ENCODE measurements around the gene NKX1-1. TPM values are rescaled to one million over a fixed set of nuclear protein-coding genes. Genes with fewer than 3 reads are reported as not detected.

Gene NKX1-1
- total RNA-seq, 6 donors from 2014 or later = not detected

GRCh38 chr4:1402516-1403091 is 3.6 kb downstream of the NKX1-1 start:
- WGBS, 2 donors = 4% methylated on average over 37 to 44 of the region's 69 CpGs
- ATAC-seq (ENCODE audit: low FRiP score in 2 of 2) (no peak), DNase-seq (peak in 1 of 2 donors; percentile 73)
- Histone ChIP-seq H3K4me1 (peaks cover 8 to 57% (median 26%) of the 10 kb centered on the region in 4 donors), H3K27ac (no peak overlapping the region), H3K27me3 (peaks cover 3 to 72% (median 44%) of the 10 kb centered on the region in 4 donors), H3K9me3 (no peaks in the 10 kb centered on the region), H3K4me3 (no peak overlapping the region), H3K36me3 (no peaks in the 10 kb centered on the region)
- TF ChIP-seq, protein P1, sequence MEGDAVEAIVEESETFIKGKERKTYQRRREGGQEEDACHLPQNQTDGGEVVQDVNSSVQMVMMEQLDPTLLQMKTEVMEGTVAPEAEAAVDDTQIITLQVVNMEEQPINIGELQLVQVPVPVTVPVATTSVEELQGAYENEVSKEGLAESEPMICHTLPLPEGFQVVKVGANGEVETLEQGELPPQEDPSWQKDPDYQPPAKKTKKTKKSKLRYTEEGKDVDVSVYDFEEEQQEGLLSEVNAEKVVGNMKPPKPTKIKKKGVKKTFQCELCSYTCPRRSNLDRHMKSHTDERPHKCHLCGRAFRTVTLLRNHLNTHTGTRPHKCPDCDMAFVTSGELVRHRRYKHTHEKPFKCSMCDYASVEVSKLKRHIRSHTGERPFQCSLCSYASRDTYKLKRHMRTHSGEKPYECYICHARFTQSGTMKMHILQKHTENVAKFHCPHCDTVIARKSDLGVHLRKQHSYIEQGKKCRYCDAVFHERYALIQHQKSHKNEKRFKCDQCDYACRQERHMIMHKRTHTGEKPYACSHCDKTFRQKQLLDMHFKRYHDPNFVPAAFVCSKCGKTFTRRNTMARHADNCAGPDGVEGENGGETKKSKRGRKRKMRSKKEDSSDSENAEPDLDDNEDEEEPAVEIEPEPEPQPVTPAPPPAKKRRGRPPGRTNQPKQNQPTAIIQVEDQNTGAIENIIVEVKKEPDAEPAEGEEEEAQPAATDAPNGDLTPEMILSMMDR (IDR thresholded peaks at IDR 0.05) = no peak

DNA sequence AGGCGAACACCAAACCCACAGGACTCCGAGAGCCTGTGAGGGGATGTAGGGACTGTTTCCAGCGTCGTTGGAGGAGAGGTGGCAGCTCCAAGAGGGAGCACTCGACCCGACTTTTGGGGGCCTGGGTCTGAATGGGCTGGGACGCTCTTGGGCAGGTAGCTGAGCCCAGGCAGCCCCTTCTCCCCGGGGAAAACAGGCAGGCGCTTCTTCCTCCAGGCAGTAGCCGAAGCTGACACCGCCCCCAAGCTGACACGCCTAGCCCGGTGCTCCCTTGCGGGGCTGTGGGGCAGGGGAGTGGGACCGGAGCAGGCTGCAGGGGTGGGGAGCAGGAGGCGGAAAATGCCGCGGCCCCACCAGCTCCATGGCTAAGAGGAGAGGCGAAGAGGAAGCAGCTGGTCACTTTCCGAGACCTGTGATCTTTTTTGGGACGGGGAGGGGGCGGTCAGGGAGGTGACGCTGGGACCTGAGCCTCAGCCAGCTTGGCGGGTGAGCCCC is 4.2 kb downstream of the NKX1-1 start:
- ATAC-seq (ENCODE audit: low FRiP score in 2 of 2) (no peak), DNase-seq (no peak)
- TF ChIP-seq POLR2AphosphoS5 (IDR thresholded peaks at IDR 0.05) (no peak), POLR2A (IDR thresholded peaks at IDR 0.05) (no peak), EP300 (IDR thresholded peaks at IDR 0.05) (no peak)
- TF ChIP-seq, protein P1 (IDR thresholded peaks at IDR 0.05) = no peak
- H3K4me1 ChIP-seq = peaks cover 8 to 52% (median 23%) of the 10 kb centered on the region in 4 donors
- WGBS, 2 donors = 9 to 18% methylated on average over 6 to 19 of the region's 24 CpGs
- H3K27ac ChIP-seq = no peak overlapping the region
- peaks cover 3 to 66% (median 41%) of the 10 kb centered on the region in 4 donors for H3K27me3 ChIP-seq
- H3K4me3 ChIP-seq = no peak overlapping the region
- H3K9me3 ChIP-seq = peaks cover 0 to under 1% (median 0%) of the 10 kb centered on the region in 4 donors
- no peaks in the 10 kb centered on the region for H3K36me3 ChIP-seq

- DNase-seq (peak; percentile 14 to 73), ATAC-seq (ENCODE audit: low FRiP score in 2 of 2) (no peak)
- Histone ChIP-seq H3K4me3 (no peak overlapping the region), H3K4me1 (peaks cover 8 to 46% (median 18%) of the 10 kb centered on the region in 4 donors), H3K27me3 (peaks cover 3 to 61% (median 38%) of the 10 kb centered on the region in 4 donors), H3K27ac (no peak overlapping the region), H3K36me3 (no peaks in the 10 kb centered on the region), H3K9me3 (peaks cover 0 to 5% (median under 1%) of the 10 kb centered on the region in 4 donors)
- WGBS, 2 donors = 16 to 30% methylated on average over 12 of the region's 18 CpGs
- TF ChIP-seq, protein P1 (IDR thresholded peaks at IDR 0.05) = no peak
- TF ChIP-seq EP300 (IDR thresholded peaks at IDR 0.05) (no peak), POLR2AphosphoS5 (IDR thresholded peaks at IDR 0.05) (no peak), POLR2A (IDR thresholded peaks at IDR 0.05) (no peak)
Observed at GRCh38 chr4:1401409-1402020, 4.7 kb downstream of the NKX1-1 start.

- ATAC-seq (ENCODE audit: low FRiP score in 2 of 2) (peak in 1 of 2 donors; percentile 15), DNase-seq (peak in 1 of 2 donors; percentile 11)
- WGBS, 2 donors = 0 to 43% methylated on average over 3 to 14 of the region's 14 CpGs
- H3K36me3 ChIP-seq = no peaks in the 10 kb centered on the region
- peaks cover 0 to 5% (median under 1%) of the 10 kb centered on the region in 4 donors for H3K9me3 ChIP-seq
- peaks cover 8 to 40% (median 17%) of the 10 kb centered on the region in 4 donors for H3K4me1 ChIP-seq
- peaks cover 3 to 55% (median 35%) of the 10 kb centered on the region in 4 donors for H3K27me3 ChIP-seq
- TF ChIP-seq, protein P1 (IDR thresholded peaks at IDR 0.05) = no peak
- TF ChIP-seq EP300 (IDR thresholded peaks at IDR 0.05) (no peak), POLR2A (IDR thresholded peaks at IDR 0.05) (no peak), POLR2AphosphoS5 (IDR thresholded peaks at IDR 0.05) (no peak)
- no peak overlapping the region for H3K4me3 ChIP-seq
- H3K27ac ChIP-seq = no peak overlapping the region
Observed at GRCh38 chr4:1400831-1401408, 5.3 kb downstream of the NKX1-1 start.
